Prostate gland (tissue), 2 donors: ENCODE measurements around the gene TP53TG3. TPM values are rescaled to one million over a fixed set of nuclear protein-coding genes. Genes with fewer than 3 reads are reported as not detected.
"Not testable (repeated sequence)": the region's sequence is repeated elsewhere in the genome, so short reads cannot be mapped to it uniquely, and the experiment has no call there.

ENCODE experiments used
- DNase-seq: peaks from one replicate; pipeline ENCODE4 v3.0.0-alpha.2; 2019; ENCODE audit warnings: low spot score
- H3K27ac ChIP-seq, 2 donors: fragments of 200-600 bp; sonication (generic); 2 replicates each; pipeline ENCODE4 v1.5.1; 2017 to 2019
- H3K27me3 ChIP-seq: fragments of 200-600 bp; sonication (generic); replicated peaks from 2 replicates; pipeline ENCODE4 v1.5.1; 2019; ENCODE audit not compliant: insufficient read depth
- H3K36me3 ChIP-seq, 2 donors: fragments of 200-600 bp; sonication (generic); 1 replicate in 1 of 2; 2 replicates in 1 of 2; pipeline versions ENCODE4 v1.5.1 to v1.8.1; 2017 to 2019
- H3K4me1 ChIP-seq: fragments of 200-600 bp; sonication (generic); replicated peaks from 2 replicates; pipeline ENCODE4 v1.5.1; 2019
- H3K4me3 ChIP-seq, 2 donors: fragments of 200-600 bp; sonication (generic); 2 replicates each; pipeline ENCODE4 v1.5.1; 2017 to 2019
- H3K9me3 ChIP-seq: fragments of 200-600 bp; sonication (generic); 2 replicates; pipeline ENCODE4 v1.5.1; 2017
- WGBS: methylation state at CpG from one replicate; pipeline ENCODE4 v1.1.5; 2018; 5-methylcytosine and 5-hydroxymethylcytosine counted together
- intact Hi-C: fragments of 100-400 bp; cut with DNase I; formaldehyde crosslinking; loops from one replicate; pipeline ENCODE4 v1.14.2; 2022
- small RNA-seq, 2 donors: library from RNA; depleted of rRNA; stranded (forward); fragments of <200 nt; gene quantifications; one replicate each; pipeline ENCODE3, GENCODE V24; 2016
- total RNA-seq, 2 donors: library from RNA; depleted of rRNA; stranded (reverse); fragments of >200 nt; gene quantifications; one replicate each; pipeline ENCODE4 v1.1.0, GENCODE V29; 2016

TP53TG3 gene, protein sequence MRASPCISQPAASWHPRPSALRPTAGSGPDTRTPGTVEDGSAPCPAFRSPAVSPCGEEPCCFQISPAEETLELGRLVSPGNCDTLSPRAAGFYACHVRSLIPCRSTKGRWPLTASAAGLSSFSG
- 1 to 10 TPM in 1 of 2 donors, not detected in 1; 4.7 TPM for total RNA-seq

GRCh38 chr16:32676065-32676464, at the start of gene TP53TG3:
TP53TG3 (minus strand) TSS chr16:32676165; CDS start chr16:32676097, 68 bp downstream.
- H3K27me3 ChIP-seq, H3K4me3 ChIP-seq, H3K4me1 ChIP-seq, H3K27ac ChIP-seq, DNase-seq, intact Hi-C loops, H3K36me3 ChIP-seq, H3K9me3 ChIP-seq: not testable (repeated sequence)
- WGBS: no CpG with 5 or more reads among the region's 25 CpGs

DNA sequence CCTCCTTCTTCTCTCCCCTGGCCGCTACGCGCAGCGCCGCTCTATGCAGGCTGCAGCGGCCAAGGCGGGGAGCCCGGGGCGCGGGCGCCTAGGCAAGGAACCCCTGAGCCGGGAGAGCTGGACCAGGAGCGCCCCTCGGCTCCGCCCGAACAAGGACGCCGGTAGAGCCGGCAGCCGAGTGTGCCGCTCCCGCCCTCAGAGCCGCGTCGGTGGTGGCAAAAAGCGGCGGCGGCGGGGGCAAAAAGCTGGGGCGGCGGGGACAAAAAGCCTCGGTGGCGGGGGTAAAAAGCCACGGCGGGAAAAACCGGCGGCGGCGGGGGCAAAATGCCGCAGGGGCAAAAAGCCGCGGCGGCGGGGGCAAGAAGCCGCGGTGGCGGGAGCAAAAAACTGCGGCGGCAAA, 25.1 kb downstream of the TP53TG3 start:
- H3K36me3 ChIP-seq, H3K27me3 ChIP-seq, intact Hi-C loops, DNase-seq, H3K4me1 ChIP-seq, H3K4me3 ChIP-seq, H3K27ac ChIP-seq, H3K9me3 ChIP-seq: not testable (repeated sequence)
- WGBS: 29% methylated on average over 27 of the region's 49 CpGs

GRCh38 chr16:32647562-32647961, 28.4 kb downstream of the TP53TG3 start:
- H3K27me3 ChIP-seq, H3K36me3 ChIP-seq, H3K27ac ChIP-seq, H3K4me1 ChIP-seq, H3K9me3 ChIP-seq, H3K4me3 ChIP-seq, intact Hi-C loops, DNase-seq: not testable (repeated sequence)
- 20% methylated on average over 1 of the region's 1 CpG for WGBS

- H3K4me3 ChIP-seq, H3K9me3 ChIP-seq, DNase-seq, H3K27ac ChIP-seq, H3K36me3 ChIP-seq, H3K27me3 ChIP-seq, H3K4me1 ChIP-seq, intact Hi-C loops: not testable (repeated sequence)
- 73% methylated on average over 2 of the region's 2 CpGs for WGBS
These were observed 29.2 kb downstream of the TP53TG3 start for GRCh38 chr16:32646780-32647179.

DNA sequence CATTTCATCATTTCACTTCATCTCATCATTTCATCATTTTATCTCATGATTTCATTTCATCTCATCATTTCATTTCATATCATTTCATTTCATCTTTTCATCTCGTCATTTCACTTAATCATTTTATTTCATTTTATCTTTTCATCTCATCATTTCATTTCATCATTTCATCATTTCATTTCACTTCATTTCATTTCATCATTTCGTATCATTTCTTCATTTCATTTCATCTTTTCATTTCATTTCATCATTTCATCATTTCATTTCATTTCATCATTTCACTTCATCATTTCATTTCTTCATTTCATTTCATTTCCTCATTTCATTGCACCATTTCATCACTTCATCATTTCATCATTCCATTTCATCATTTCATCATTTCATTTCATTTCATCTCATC, 29.8 kb downstream of the TP53TG3 start:
- H3K27ac ChIP-seq, H3K36me3 ChIP-seq, H3K4me3 ChIP-seq, intact Hi-C loops, DNase-seq, H3K9me3 ChIP-seq, H3K27me3 ChIP-seq, H3K4me1 ChIP-seq: not testable (repeated sequence)
- WGBS: 32% methylated on average over 2 of the region's 2 CpGs

- H3K27ac ChIP-seq, intact Hi-C loops, H3K36me3 ChIP-seq, H3K27me3 ChIP-seq, H3K4me3 ChIP-seq, H3K4me1 ChIP-seq, DNase-seq, H3K9me3 ChIP-seq: not testable (repeated sequence)
- WGBS: 71% methylated on average over 6 of the region's 6 CpGs
These were observed 30.6 kb downstream of the TP53TG3 start for GRCh38 chr16:32645278-32645908.

GRCh38 chr16:32644715-32645114, 31.2 kb downstream of the TP53TG3 start:
- H3K4me3 ChIP-seq, DNase-seq, H3K36me3 ChIP-seq, intact Hi-C loops, H3K27me3 ChIP-seq, H3K27ac ChIP-seq, H3K9me3 ChIP-seq, H3K4me1 ChIP-seq: not testable (repeated sequence)
- 33% methylated on average over 1 of the region's 1 CpG for WGBS

DNA sequence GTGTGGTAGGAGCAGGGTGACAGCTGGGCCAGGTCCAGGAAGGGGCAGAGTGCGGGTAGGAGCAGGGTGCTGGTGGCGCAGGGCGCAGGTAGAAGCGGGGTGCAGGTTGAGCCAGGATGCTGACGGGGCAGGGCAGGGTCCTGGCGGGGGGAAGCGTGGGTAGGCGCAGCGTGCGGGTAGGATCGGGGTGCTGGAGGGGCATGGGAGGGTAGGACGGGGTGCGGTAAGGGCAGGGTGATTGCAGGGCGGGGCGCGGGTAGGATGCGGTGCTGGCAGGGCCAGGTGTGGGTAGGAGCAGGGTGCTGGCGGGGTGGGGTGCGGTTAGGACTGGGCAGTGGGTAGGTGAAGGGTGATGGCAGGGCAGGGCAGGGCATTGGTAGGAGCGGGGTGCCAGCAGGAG, 38.4 kb downstream of the TP53TG3 start:
- intact Hi-C loops, H3K4me3 ChIP-seq, H3K36me3 ChIP-seq, H3K4me1 ChIP-seq, H3K27ac ChIP-seq, DNase-seq, H3K27me3 ChIP-seq, H3K9me3 ChIP-seq: not testable (repeated sequence)
- no CpG with 5 or more reads among the region's 20 CpGs for WGBS

GRCh38 chr16:32632096-32632495, 43.9 kb downstream of the TP53TG3 start:
- H3K27me3 ChIP-seq, H3K9me3 ChIP-seq, H3K4me3 ChIP-seq, intact Hi-C loops, H3K36me3 ChIP-seq, H3K27ac ChIP-seq, H3K4me1 ChIP-seq, DNase-seq: not testable (repeated sequence)
- 95% methylated on average over 4 of the region's 8 CpGs for WGBS

Small RNA genes within 50 kb of the gene (small RNA-seq; reads per million reads assigned to genes)
- 0 reads per million in 2 donors for gene AC138907.6
